Lower leg skin (tissue), 4 donors: Measurements from ENCODE around the gene ZCCHC4. TPM values are rescaled to one million over a fixed set of nuclear protein-coding genes. Genes with fewer than 3 reads are reported as not detected.

Experiments used
- DNase-seq, 2 donors: peaks; one replicate each; pipeline ENCODE4 v3.0.0-alpha.2; 2019; ENCODE audit warnings: low spot score in 2 of 2
- H3K4me3 ChIP-seq: fragments of 200-600 bp; sonication (generic); 2 replicates; pipeline ENCODE4 v1.5.1; 2017; ENCODE audit warnings: mild to moderate bottlenecking, low read depth; ENCODE audit not compliant: poor library complexity, severe bottlenecking
- POLR2A ChIP-seq, 2 donors: fragments of 450-650 bp; IDR thresholded peaks; one replicate each; pipeline ENCODE4 v1.6.1; 2016 to 2017; ENCODE audit warnings: antibody characterized with exemption in 2 of 2, mild to moderate bottlenecking in 1 of 2, moderate library complexity in 1 of 2
- WGBS, 2 donors: methylation state at CpG; one replicate each; pipeline ENCODE4 v1.1.5; 2018; 5-methylcytosine and 5-hydroxymethylcytosine counted together
- intact Hi-C: fragments of 100-400 bp; cut with DNase I; formaldehyde crosslinking; loops from one replicate; pipeline ENCODE4 v1.15.0; 2023; ENCODE audit warnings: low total_unique reads
- total RNA-seq, 4 donors: library from RNA; depleted of rRNA; stranded (reverse); fragments of >200 nt; gene quantifications; one replicate each; pipeline ENCODE4 v1.1.0, GENCODE V29; 2016
- TF ChIP-seq, protein P1 (sequence below), 3 donors: fragments of 450-650 bp; IDR thresholded peaks; one replicate each; pipeline ENCODE4 v1.5.1; 2016; ENCODE audit warnings: antibody characterized with exemption in 3 of 3, mild to moderate bottlenecking in 3 of 3, moderate library complexity in 2 of 3

Gene ZCCHC4
- total RNA-seq, 4 donors from 2014 or later: 5.7 to 13.7 (median 10.6) TPM

DNA sequence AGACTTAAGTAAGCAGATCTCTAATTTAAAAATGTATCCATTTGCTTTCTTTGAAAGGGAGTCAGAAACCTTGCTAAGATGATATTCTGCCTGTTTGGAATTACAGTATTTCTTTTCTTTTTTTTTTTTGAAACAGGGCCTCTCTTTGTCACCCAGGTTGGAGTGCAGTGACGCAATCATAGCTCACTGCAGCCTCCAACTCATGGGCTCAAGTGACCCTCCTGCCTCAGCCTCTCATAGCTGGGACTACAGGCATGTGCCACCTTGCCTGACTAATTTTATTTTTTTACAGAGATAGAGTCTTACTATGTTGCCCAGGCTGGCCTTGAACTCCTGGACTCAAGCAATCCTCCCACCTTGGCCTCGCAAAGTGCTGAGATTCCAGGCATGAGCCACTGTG is 104.4 kb downstream of the ZCCHC4 start:
- WGBS, 2 donors: 97 to 100% methylated on average over 2 of the region's 2 CpGs
- no peak for TF ChIP-seq POLR2A (IDR thresholded peaks at IDR 0.05)
- TF ChIP-seq, protein P1, sequence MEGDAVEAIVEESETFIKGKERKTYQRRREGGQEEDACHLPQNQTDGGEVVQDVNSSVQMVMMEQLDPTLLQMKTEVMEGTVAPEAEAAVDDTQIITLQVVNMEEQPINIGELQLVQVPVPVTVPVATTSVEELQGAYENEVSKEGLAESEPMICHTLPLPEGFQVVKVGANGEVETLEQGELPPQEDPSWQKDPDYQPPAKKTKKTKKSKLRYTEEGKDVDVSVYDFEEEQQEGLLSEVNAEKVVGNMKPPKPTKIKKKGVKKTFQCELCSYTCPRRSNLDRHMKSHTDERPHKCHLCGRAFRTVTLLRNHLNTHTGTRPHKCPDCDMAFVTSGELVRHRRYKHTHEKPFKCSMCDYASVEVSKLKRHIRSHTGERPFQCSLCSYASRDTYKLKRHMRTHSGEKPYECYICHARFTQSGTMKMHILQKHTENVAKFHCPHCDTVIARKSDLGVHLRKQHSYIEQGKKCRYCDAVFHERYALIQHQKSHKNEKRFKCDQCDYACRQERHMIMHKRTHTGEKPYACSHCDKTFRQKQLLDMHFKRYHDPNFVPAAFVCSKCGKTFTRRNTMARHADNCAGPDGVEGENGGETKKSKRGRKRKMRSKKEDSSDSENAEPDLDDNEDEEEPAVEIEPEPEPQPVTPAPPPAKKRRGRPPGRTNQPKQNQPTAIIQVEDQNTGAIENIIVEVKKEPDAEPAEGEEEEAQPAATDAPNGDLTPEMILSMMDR (IDR thresholded peaks at IDR 0.05): no peak
- no peak for DNase-seq
- no peak overlapping the region for H3K4me3 ChIP-seq
- intact Hi-C loops: no loop called here

Other genes starting within 250 kb of the ZCCHC4 start
- gene SEPSECS, start 152.3 kb upstream of the ZCCHC4 start, total RNA-seq: 1 to 10 TPM; 6.4 to 8.5 (median 7.2) TPM
- gene PI4K2B, start 78.7 kb upstream of the ZCCHC4 start, total RNA-seq: 10 to 100 TPM; 17.9 to 25.6 (median 18.8) TPM
- gene ANAPC4, start 64.5 kb downstream of the ZCCHC4 start, total RNA-seq: 10 to 100 TPM; 14.9 to 32.0 (median 19.2) TPM